Natural killer cell treated with Interleukin-12 subunit alpha and Interleukin-12 subunit beta and Interleukin-15 and Interleukin-18, amount 100 ng/mL, for 72 hours (primary cell): Measurements from ENCODE around the gene PSD4. TPM values are rescaled to one million over a fixed set of nuclear protein-coding genes. Genes with fewer than 3 reads are reported as not detected.

Experiments
- ATAC-seq, 2 donors: fragments of 150-1000 bp; cut with Tn5 transposase in 1 of 2; sonication (Bioruptor Pico), chemical (Tn5 transposase) in 1 of 2; 2 replicates each; pipeline ENCODE4 v1.10.0; 2021
- DNase-seq: peaks from one replicate; pipeline ENCODE4 v3.0.0; 2022; ENCODE audit warnings: low spot score
- H3K27ac Mint-ChIP-seq, 2 donors: 1 replicate in 1 of 2; 2 replicates in 1 of 2; pipeline ENCODE4 v1.8.0; 2022; ENCODE audit warnings: mixed read lengths in 2 of 2, mild to moderate bottlenecking in 1 of 2, moderate library complexity in 1 of 2
- H3K27me3 Mint-ChIP-seq, 2 donors: 1 replicate in 1 of 2; 2 replicates in 1 of 2; pipeline ENCODE4 v1.8.0; 2022; ENCODE audit warnings: mixed read lengths in 2 of 2
- H3K36me3 Mint-ChIP-seq: one replicate; pipeline ENCODE4 v1.8.0; 2022; ENCODE audit warnings: mixed read lengths
- H3K4me1 Mint-ChIP-seq, 2 donors: 1 replicate in 1 of 2; 2 replicates in 1 of 2; pipeline ENCODE4 v1.8.0; 2022; ENCODE audit warnings: low read depth in 2 of 2, mixed read lengths in 2 of 2, mild to moderate bottlenecking in 1 of 2
- H3K4me3 Mint-ChIP-seq: one replicate; pipeline ENCODE4 v1.8.0; 2022; ENCODE audit warnings: mixed read lengths
- H3K9me3 Mint-ChIP-seq: 2 replicates; pipeline ENCODE4 v1.8.0; 2022; ENCODE audit warnings: mixed read lengths
- total RNA-seq, 2 donors: library from RNA; stranded (reverse); gene quantifications; one replicate each; pipeline ENCODE4 v1.2.3, GENCODE V29; 2022

PSD4 gene
- 100 to 1,000 TPM; 299 to 305 TPM for total RNA-seq

DNA sequence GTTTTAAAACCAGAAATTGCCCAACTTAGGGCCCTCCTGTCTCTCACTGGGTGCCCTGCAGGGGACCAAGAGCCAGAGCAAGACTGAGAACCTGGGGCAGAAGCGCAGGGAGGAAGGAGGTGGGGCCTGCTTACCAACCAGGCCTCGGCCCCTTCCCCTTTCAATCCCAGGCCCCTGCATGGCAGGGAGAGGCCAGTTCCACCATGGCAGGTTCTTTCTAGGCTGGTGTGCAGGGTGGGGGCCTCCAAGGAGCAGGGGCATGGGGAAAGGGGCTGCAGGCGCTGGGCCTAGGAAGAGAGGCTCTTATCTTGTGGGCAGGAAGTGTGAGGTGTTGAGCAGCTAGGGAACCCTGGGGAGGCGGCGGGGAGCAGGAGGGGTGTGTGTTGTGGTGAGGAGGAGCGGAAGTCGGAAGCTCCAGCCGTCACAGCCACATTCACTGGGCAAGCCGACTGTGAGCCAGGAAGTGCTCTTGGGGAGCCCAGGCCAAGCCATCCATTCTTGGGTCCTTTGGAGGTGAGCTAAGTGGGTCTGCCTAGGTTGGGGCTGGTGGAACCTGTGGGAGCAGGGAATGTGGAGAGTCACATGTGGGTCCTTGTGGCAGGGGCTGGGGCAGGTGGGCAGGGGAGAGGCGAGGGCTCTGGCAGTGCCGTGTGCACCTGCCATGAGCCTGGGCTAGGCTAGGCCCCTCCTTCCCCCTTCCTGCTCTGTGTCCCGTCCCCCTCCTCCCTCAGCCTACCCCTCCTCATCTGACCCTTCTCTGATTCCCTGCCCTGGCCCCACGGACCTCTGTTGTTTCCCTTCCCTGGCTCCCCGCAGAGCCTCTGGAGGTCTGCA is at the start of gene PSD4:
Gene PSD4, plus strand, starts transcription at position 430 of the 834 bp plus-strand sequence. CDS start 8,486 bp downstream, outside the sequence.
- Mint-ChIP-seq H3K36me3 (peaks cover 13% of the 10 kb centered on the region), H3K27me3 (no peaks in the 10 kb centered on the region), H3K4me3 (peak within 1 kb of the TSS; percentile 90), H3K4me1 (peaks cover 64 to 75% of the 10 kb centered on the region in 2 donors), H3K9me3 (peaks cover 11% of the 10 kb centered on the region), H3K27ac (peak within 1 kb of the TSS; percentile 84 to 87)
- ATAC-seq (peak; percentile 88 to 91), DNase-seq (peak; percentile 95)

DNA sequence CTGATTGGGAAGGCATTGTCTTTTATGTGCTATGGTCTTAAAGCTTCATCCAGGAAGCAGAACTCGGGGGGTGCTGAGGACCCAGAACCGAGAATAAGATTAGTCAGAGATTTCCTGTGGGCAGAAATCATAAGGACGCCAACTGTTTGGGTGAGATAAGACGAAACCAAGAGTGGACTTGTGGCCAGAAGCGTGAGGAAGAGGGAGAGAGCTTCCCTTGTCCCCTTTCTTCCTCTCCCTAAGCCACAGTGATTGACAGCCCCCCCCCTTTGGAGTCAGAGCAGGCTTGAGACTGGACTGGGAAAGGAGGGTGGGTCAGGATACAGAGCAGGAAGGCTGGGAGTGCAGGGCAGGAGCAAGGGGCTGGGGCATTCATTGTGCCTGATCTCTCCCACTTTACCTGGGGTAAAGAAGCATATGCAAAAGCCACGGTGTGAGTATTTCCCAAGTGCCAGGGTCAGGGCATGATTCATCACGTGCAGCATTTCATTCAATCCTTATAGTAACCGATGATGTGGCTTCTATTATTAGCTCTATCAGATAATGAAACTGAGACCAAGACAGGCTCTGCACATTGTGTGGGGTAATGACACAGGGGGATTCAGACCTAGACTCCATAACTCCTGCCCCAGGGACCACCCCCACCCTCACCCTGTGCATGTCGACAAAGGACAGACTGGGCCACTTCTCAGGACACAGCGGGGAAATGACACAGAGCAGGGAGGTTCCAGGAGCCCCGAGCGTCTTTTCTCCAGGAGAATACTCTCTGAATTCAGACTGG is 49.4 kb upstream of the PSD4 start:
- Mint-ChIP-seq H3K27ac (peak overlapping the region; percentile 66 to 89), H3K9me3 (no peaks in the 10 kb centered on the region), H3K27me3 (peaks cover 7 to 15% of the 10 kb centered on the region in 2 donors), H3K36me3 (peaks cover 6% of the 10 kb centered on the region), H3K4me3 (peak overlapping the region; percentile 90), H3K4me1 (peaks cover 51 to 62% of the 10 kb centered on the region in 2 donors)
- ATAC-seq (peak; percentile 76 to 80), DNase-seq (peak; percentile 69)

- ATAC-seq = no peak
- Mint-ChIP-seq H3K9me3 (no peaks in the 10 kb centered on the region), H3K4me1 (peaks cover 51 to 58% of the 10 kb centered on the region in 2 donors), H3K4me3 (peak overlapping the region; percentile 90), H3K27me3 (peaks cover 7 to 15% of the 10 kb centered on the region in 2 donors), H3K27ac (peak overlapping the region; percentile 66 to 89), H3K36me3 (peaks cover 6% of the 10 kb centered on the region)
- no peak for DNase-seq
Measured at GRCh38 chr2:113124984-113125855, 48.6 kb upstream of the PSD4 start.

- Mint-ChIP-seq H3K36me3 (no peaks in the 10 kb centered on the region), H3K27me3 (peaks cover under 1 to 2% of the 10 kb centered on the region in 2 donors), H3K4me3 (peak within 1 kb of the TSS; percentile 28), H3K27ac (peak within 1 kb of the TSS; percentile 35 to 87), H3K4me1 (peaks cover 41 to 53% of the 10 kb centered on the region in 2 donors), H3K9me3 (no peaks in the 10 kb centered on the region)
- DNase-seq (peak; percentile 85), ATAC-seq (peak; percentile 77 to 91)
Measured at GRCh38 chr2:113126845-113127645, 46.7 kb upstream of the PSD4 start, which contains the start of gene IL1RN. TSS of gene IL1RN (plus strand) at chr2:113127598. CDS start at chr2:113127625, 27 bp downstream.

DNA sequence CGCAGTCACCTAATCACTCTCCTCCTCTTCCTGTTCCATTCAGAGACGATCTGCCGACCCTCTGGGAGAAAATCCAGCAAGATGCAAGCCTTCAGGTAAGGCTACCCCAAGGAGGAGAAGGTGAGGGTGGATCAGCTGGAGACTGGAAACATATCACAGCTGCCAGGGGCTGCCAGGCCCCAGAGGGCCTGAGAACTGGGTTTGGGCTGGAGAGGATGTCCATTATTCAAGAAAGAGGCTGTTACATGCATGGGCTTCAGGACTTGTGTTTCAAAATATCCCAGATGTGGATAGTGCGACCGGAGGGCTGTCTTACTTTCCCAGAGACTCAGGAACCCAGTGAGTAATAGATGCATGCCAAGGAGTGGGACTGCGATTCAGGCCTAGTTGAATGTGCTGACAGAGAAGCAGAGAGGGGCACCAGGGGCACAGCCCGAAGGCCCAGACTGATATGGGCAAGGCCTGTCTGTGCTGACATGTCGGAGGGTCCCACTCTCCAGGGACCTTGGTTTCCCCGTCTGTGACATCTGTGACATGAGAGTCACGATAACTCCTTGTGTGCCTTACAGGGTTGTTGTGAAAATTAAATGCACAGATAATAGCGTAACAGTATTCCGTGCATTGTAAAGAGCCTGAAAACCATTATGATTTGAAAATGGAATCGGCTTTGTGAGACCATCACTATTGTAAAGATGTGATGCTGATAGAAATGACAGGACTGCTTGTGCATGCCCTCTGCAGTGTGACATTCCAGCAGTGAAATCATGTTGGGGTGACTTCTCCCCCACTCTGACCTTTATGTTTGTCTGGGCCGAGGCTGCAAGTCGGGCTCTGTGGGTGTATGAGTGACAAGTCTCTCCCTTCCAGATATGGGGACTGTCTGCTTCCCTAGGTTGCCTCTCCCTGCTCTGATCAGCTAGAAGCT is 45.9 kb upstream of the PSD4 start:
- H3K9me3 Mint-ChIP-seq = no peaks in the 10 kb centered on the region
- H3K4me1 Mint-ChIP-seq = peaks cover 41 to 53% of the 10 kb centered on the region in 2 donors
- H3K36me3 Mint-ChIP-seq = no peaks in the 10 kb centered on the region
- peaks cover 0 to 2% of the 10 kb centered on the region in 2 donors for H3K27me3 Mint-ChIP-seq
- ATAC-seq (no peak), DNase-seq (no peak)
- peak overlapping the region; percentile 35 to 87 for H3K27ac Mint-ChIP-seq
- peak overlapping the region; percentile 28 for H3K4me3 Mint-ChIP-seq

DNA sequence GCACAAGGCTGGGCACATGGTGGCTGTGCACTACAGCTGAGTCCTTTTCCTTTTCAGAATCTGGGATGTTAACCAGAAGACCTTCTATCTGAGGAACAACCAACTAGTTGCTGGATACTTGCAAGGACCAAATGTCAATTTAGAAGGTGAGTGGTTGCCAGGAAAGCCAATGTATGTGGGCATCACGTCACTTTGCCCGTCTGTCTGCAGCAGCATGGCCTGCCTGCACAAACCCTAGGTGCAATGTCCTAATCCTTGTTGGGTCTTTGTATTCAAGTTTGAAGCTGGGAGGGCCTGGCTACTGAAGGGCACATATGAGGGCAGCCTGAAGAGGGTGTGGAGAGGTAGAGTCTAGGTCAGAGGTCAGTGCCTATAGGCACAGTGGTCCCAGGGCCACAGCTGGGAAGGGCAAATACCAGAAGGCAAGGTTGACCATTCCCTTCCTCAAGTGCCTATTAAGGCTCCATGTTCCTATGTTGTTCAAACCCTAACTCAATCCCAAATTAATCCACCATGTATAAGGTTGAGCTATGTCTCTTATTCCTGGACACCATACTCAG is 44.2 kb upstream of the PSD4 start:
- no peak for ATAC-seq
- Mint-ChIP-seq H3K27ac (no peak overlapping the region), H3K4me1 (peaks cover 27 to 40% of the 10 kb centered on the region in 2 donors), H3K36me3 (no peaks in the 10 kb centered on the region), H3K4me3 (no peak overlapping the region), H3K27me3 (peaks cover 0 to 2% of the 10 kb centered on the region in 2 donors), H3K9me3 (no peaks in the 10 kb centered on the region)
- no peak for DNase-seq

- no peak for ATAC-seq
- H3K27me3 Mint-ChIP-seq = peaks cover 0 to 2% of the 10 kb centered on the region in 2 donors
- H3K36me3 Mint-ChIP-seq = no peaks in the 10 kb centered on the region
- no peak for DNase-seq
- no peaks in the 10 kb centered on the region for H3K9me3 Mint-ChIP-seq
- no peak overlapping the region for H3K27ac Mint-ChIP-seq
- H3K4me3 Mint-ChIP-seq = no peak overlapping the region
- peaks cover 13 to 26% of the 10 kb centered on the region in 2 donors for H3K4me1 Mint-ChIP-seq
Measured at GRCh38 chr2:113131352-113132185, 42.2 kb upstream of the PSD4 start.

- Mint-ChIP-seq H3K9me3 (no peaks in the 10 kb centered on the region), H3K27ac (no peak overlapping the region), H3K27me3 (peaks cover 0 to 2% of the 10 kb centered on the region in 2 donors), H3K4me3 (no peak overlapping the region), H3K36me3 (no peaks in the 10 kb centered on the region), H3K4me1 (peaks cover 10 to 22% of the 10 kb centered on the region in 2 donors)
- DNase-seq = no peak
- no peak for ATAC-seq
Measured at GRCh38 chr2:113132414-113133021, 41.3 kb upstream of the PSD4 start.

DNA sequence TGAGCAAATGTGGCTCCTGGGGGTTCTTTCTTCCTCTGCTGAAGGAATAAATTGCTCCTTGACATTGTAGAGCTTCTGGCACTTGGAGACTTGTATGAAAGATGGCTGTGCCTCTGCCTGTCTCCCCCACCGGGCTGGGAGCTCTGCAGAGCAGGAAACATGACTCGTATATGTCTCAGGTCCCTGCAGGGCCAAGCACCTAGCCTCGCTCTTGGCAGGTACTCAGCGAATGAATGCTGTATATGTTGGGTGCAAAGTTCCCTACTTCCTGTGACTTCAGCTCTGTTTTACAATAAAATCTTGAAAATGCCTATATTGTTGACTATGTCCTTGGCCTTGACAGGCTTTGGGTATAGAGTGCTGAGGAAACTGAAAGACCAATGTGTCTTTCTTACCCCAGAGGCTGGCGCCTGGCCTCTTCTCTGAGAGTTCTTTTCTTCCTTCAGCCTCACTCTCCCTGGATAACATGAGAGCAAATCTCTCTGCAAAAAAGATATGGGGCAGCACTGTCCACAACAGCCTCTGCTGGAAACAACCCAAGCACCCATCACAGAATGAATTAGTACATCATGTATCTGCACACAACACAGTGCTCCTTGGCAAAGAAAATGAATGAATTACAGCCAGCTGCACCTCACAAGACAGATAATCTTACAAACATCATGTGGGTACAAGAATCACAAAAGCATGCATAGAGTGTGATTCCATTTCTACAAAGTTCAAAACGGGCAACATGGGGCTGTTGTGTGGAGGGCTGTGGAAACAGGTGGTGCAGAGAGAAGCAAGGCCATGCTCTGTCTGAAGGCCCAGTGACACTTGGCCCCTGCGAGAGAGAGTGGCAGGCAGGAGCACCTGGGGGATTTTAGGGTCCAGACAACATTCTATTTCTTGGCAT is 39.8 kb upstream of the PSD4 start:
- no peak for ATAC-seq
- Mint-ChIP-seq H3K36me3 (no peaks in the 10 kb centered on the region), H3K9me3 (no peaks in the 10 kb centered on the region), H3K4me1 (peaks cover 13 to 22% of the 10 kb centered on the region in 2 donors), H3K27me3 (peaks cover 0 to 2% of the 10 kb centered on the region in 2 donors), H3K27ac (peak overlapping the region in 1 of 2 donors; percentile 1), H3K4me3 (no peak overlapping the region)
- no peak for DNase-seq

DNA sequence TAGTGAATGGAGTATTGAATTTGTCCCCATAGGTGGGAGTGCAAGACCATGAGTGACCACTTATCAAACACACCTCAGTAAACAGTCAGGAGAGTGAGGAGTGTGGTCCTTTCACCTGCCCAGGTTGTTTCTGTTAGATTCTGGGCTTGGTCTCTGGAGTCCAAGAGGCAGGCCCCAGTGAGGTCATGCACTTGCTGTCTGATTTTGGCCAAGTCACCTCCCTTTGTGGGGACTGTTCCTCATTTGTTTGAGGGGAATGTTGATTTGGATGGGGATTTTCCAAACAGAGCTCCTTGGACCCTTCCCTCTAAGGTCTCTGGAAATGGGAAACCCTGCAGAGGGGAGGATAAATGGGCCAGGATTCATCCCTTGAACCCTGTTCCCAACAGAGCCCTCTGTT is 39.1 kb upstream of the PSD4 start:
- ATAC-seq = no peak
- no peaks in the 10 kb centered on the region for H3K9me3 Mint-ChIP-seq
- peaks cover 0 to 2% of the 10 kb centered on the region in 2 donors for H3K27me3 Mint-ChIP-seq
- H3K27ac Mint-ChIP-seq = no peak overlapping the region
- H3K4me3 Mint-ChIP-seq = no peak overlapping the region
- no peaks in the 10 kb centered on the region for H3K36me3 Mint-ChIP-seq
- H3K4me1 Mint-ChIP-seq = peaks cover 13 to 22% of the 10 kb centered on the region in 2 donors
- DNase-seq = no peak
